ENCODE results near the gene CTRL.

DNA sequence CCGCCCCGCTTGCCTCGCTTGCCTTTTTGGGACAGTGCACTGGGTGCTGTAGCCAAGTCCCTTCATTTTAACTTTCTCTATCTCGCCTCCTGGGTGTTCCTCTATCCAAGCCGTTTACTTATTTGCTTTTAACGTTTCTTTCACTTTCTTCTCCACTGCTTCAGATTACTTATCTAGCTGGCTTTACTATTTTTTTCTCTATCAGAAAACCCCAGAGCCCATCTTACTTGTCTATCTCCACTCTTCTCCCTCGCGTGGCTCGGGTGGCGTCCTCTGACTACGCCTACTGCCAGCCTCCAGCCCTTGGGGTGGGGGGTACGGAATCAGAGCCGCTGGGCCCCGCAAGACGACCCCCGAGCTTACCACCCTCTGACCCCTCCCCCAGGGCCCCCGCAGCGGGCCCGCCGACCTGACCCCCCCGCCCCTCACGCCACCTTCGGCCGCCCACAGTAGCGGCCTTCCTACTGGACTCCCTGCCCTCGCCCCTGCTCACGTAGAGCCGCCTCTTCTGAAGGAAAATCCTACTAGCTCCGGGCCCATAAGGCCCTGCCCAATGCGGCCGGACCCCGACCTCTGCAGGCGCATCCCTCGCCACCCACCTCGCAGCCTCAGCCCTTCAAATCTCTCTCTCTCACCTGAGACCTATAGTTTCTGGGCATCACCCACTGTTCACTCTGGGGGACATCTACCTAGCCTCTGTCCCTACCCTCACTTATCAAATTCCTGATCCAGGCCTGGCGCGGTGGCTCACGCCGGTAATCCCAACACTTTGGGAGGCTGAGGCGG is 37.8 kb upstream of the CTRL start:
- TF ChIP-seq POLR2A (IDR thresholded peaks at IDR 0.05), result no peak
- TF ChIP-seq, protein P1, sequence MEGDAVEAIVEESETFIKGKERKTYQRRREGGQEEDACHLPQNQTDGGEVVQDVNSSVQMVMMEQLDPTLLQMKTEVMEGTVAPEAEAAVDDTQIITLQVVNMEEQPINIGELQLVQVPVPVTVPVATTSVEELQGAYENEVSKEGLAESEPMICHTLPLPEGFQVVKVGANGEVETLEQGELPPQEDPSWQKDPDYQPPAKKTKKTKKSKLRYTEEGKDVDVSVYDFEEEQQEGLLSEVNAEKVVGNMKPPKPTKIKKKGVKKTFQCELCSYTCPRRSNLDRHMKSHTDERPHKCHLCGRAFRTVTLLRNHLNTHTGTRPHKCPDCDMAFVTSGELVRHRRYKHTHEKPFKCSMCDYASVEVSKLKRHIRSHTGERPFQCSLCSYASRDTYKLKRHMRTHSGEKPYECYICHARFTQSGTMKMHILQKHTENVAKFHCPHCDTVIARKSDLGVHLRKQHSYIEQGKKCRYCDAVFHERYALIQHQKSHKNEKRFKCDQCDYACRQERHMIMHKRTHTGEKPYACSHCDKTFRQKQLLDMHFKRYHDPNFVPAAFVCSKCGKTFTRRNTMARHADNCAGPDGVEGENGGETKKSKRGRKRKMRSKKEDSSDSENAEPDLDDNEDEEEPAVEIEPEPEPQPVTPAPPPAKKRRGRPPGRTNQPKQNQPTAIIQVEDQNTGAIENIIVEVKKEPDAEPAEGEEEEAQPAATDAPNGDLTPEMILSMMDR (IDR thresholded peaks at IDR 0.05), result no peak

Measured in adrenal gland (tissue), 5 donors.